ENCODE data around the gene CMA1.
A peak's percentile ranks its signal among the peaks of the same experiment; 100 is the strongest.
"Not testable (repeated sequence)": the region's sequence is repeated elsewhere in the genome, so short reads cannot be mapped to it uniquely, and the experiment has no call there.

The CMA1 gene

DNA sequence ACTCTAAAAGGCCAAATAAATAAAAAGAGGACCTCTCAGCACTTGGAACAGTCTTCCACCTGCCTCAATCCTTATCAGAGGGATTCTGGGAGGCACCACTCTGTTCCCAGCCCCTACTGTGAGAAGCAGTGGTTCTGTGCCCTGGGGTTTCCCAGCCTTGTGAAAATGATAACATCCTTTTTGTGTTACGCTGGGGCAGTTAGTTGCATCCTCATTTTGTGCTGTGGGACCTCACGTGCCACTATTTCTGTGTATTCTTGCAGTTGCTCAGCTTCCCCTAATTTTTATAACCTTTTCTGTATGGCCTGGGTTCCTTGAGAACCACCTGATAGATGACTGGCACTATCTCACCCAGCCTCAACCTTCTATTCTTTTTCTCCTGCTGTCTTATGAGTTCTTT lies 10.8 kb upstream of the CMA1 start:
- ChIA-PET POLR2A (ENCODE audit: low non-redundant PET) (no interaction called here), CTCF (no interaction called here)
- no peak overlapping the region for H3K27ac ChIP-seq
- DNase-seq (ENCODE audit: low spot score), result no peak
- no peak for TF ChIP-seq CTCF (conservative IDR thresholded peaks at IDR 0.05; ENCODE audit: low read depth)

- DNase-seq (ENCODE audit: low spot score), result no peak
- H3K27ac ChIP-seq, result no peak overlapping the region
- TF ChIP-seq CTCF (conservative IDR thresholded peaks at IDR 0.05; ENCODE audit: low read depth), result no peak
- CTCF ChIA-PET, result interaction anchor here (0.6 kb wide), 1 partner anchor 153 kb away, joined by 3 read pairs; no protein-coding TSS in a partner anchor
- POLR2A ChIA-PET (ENCODE audit: low non-redundant PET), result no interaction called here
Observed at GRCh38 chr14:24514209-24514608, 6.1 kb upstream of the CMA1 start.

DNA sequence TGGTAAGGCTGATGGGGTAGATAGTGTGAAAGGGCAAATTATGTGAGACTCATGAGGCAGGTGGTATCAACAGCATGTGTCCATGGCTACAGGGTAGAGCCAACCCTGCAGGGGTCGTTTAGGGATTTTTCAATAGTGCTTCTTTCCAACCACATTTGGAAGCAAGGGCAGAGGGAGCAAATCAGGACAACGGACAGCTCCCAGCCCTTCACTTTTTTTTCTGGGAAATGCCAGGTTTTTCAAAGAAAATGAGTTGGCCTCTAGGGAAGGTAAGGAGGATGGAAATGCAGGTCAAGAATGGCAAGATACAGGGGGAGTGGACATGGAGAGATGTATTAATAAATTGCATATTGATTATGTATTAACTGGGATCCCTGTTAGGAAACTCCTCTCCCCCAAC lies 4.9 kb upstream of the CMA1 start:
- DNase-seq (ENCODE audit: low spot score), result no peak
- no peak for TF ChIP-seq CTCF (conservative IDR thresholded peaks at IDR 0.05; ENCODE audit: low read depth)
- no peak overlapping the region for H3K27ac ChIP-seq
- CTCF ChIA-PET, result no interaction called here
- POLR2A ChIA-PET (ENCODE audit: low non-redundant PET), result no interaction called here

- DNase-seq (ENCODE audit: low spot score), result no peak
- CTCF ChIA-PET, result interaction anchor here (0.6 kb wide), 1 partner anchor 148 kb away, joined by 3 read pairs; no protein-coding TSS in a partner anchor
- no peak overlapping the region for H3K27ac ChIP-seq
- POLR2A ChIA-PET (ENCODE audit: low non-redundant PET), result no interaction called here
- TF ChIP-seq CTCF (conservative IDR thresholded peaks at IDR 0.05; ENCODE audit: low read depth), result no peak
Observed at GRCh38 chr14:24506443-24506842, 1.6 kb downstream of the CMA1 start.

DNA sequence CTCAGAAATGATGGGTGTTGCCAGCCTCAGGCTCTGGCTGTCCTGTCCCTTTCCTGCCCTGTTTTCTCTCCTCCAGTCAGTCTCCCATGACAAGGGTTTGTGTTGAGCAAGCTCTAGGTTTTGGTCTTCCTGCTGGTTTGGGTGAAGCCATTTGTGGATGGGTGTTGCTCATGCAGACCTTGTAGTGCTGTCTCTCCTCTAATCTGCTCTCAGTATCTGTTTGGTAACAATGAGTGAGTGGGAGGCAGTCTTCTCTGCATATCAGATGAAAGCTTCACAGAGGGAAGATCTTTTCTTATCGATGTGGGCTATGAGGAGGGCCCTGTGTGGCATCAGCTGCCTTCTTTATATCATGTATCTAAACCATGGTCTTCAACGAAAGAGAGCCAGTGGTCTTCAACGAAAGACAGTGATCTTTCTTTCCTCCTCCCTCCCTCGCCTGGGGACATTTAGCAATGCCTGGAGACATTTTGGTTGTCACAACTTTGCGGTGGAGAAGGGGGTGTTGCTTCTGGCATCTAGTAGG lies 3.6 kb downstream of the CMA1 start:
- no peak for DNase-seq (ENCODE audit: low spot score)
- POLR2A ChIA-PET (ENCODE audit: low non-redundant PET), result no interaction called here
- CTCF ChIA-PET, result interaction anchor here (0.6 kb wide), 2 partner anchors 244 to 1889 kb away, joined by 3 to 4 read pairs; no protein-coding TSS in a partner anchor
- H3K27ac ChIP-seq, result no peak overlapping the region
- TF ChIP-seq CTCF (conservative IDR thresholded peaks at IDR 0.05; ENCODE audit: low read depth), result no peak

- DNase-seq (ENCODE audit: low spot score); H3K27ac ChIP-seq; POLR2A ChIA-PET (ENCODE audit: low non-redundant PET); CTCF ChIA-PET: not testable (repeated sequence)
Observed at GRCh38 chr14:24491586-24492408, 16.3 kb downstream of the CMA1 start.

DNA sequence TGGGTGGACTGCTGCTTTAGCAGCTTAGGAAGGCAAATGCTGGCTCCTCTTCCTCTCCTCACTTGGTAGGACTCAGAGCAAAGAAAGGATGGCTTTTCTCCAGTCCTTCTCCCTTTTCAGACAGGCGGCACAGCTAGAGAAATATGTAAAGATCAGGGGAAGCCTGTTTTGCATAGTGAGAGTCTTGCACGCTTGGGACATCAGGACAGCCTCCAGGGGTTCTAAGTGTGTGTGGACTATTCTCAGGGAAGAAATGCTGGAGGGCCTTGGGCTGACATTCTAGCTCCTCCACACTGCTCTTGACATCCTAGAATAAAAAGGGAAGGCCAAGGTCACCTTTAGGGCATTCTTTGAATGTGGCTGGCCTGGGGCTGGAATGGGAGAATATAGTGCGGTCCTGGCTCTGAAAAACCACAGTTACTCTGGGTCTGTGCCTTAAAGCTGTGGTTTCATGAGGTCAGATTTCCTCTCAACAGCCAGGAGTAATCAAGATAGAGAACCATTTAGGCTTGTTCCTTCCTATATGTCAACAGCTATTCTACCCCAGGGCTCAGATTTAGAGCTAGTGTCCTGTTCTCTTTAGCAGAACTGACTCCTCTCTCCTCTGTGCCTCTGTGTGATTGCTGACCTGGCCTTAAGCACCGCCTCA lies 24.3 kb downstream of the CMA1 start:
- TF ChIP-seq CTCF (conservative IDR thresholded peaks at IDR 0.05; ENCODE audit: low read depth), result no peak
- DNase-seq (ENCODE audit: low spot score), result no peak
- H3K27ac ChIP-seq, result no peak overlapping the region
- ChIA-PET CTCF (interaction anchor here (0.6 to 0.7 kb wide), 2 partner anchors 10 to 121 kb away, joined by 3 to 4 read pairs; no protein-coding TSS in a partner anchor), POLR2A (ENCODE audit: low non-redundant PET) (no interaction called here)

DNA sequence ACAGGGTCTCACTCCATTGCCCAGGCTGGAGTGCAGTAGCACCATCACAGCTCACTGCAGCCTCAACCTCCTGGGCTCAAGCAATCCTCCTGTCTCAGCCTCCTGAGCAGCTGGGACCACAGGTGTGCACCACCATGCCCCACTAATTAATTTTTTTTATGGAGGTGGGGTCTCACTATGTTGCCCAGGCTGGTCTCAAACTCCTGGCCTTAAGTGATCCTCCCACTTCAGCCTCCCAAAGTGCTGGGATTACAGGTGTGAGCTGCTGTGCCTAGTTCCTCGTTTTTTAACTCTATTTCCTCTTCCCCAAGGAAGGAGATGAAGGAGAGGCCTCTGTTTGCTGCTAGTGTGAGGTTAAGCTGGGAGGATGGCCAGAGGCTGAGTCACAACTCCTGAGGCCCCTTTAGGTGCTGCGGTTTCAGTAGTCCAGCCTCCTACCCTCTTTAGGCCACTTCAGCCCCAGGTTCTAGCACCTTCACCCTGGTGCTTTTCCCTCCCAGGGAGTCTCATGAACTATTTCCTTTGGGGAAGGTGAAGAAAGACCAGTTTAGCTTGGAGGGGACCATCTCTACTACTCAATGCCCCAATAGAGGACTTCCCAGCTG lies 25.3 kb downstream of the CMA1 start:
- POLR2A ChIA-PET (ENCODE audit: low non-redundant PET); H3K27ac ChIP-seq: not testable (repeated sequence)
- DNase-seq (ENCODE audit: low spot score), result peak; percentile 29
- CTCF ChIA-PET, result interaction anchor here (0.6 to 0.7 kb wide), 3 partner anchors 9 to 70 kb away, joined by 3 to 4 read pairs (median 3); no protein-coding TSS in a partner anchor

All from RWPE1 (cell line).